SKM-1 (cell line): ENCODE data around the gene R3HDM2.
"Not testable (repeated sequence)": the region's sequence is repeated elsewhere in the genome, so short reads cannot be mapped to it uniquely, and the experiment has no call there.

Source experiments
- DNase-seq: peaks from one replicate; lab custom pipeline; 2025; ENCODE audit not compliant: unreplicated experiment; lab: John Stamatoyannopoulos, UW

R3HDM2 gene

DNA sequence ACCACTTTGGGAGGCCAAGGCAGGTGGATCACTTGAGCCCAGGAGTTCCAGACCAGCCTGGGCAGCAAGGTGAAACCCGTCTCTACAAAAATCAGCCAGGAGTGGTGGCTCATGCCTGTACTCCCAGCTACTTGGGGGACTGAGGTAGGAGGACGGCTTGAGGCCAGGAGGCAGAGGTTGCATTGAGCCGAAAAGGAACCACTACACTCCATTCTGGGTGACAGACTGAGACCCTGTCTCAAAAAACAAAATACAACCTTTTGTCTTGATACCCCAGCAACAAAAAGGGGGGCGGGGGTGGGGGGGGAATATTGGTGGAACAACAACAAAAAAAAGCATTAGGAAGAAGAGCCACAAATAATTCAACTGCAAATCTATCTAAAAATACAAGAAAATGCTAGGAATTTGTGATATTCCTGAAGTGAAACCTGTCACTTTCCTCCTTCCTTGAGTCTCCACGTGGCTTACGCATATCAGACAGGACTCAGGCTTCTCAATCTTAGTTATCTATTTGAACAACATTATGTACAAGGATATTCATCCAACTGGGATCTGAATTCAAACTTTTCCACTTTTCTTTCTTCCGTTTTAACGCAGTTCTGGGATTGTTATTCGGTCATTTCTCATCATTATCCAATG lies 1.3 kb downstream of the R3HDM2 start:
- DNase-seq: no peak

- no peak for DNase-seq
These were observed 1.9 kb downstream of the R3HDM2 start for GRCh38 chr12:57428965-57429364.

- DNase-seq: not testable (repeated sequence)
These were observed 3.9 kb downstream of the R3HDM2 start for GRCh38 chr12:57426948-57427347.

DNA sequence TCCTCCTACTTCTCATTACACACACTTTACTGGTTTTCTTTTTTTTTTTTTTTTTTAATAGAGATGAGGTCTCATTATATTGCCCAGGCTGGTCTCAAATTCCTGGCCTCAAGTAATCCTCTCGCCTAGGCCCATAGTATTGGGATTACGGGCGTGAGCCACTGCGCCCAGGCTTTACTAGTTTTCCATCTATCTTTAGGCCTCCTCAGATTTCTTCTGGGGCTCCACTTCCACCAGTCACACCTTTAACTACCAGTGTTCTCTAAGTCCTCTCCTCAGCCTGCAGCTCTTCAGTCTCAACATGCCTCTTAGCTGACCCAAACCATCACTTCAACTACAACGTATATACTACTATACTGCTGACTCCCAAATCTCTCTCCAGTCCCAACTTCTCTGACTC lies 10.4 kb downstream of the R3HDM2 start:
- DNase-seq: no peak

DNA sequence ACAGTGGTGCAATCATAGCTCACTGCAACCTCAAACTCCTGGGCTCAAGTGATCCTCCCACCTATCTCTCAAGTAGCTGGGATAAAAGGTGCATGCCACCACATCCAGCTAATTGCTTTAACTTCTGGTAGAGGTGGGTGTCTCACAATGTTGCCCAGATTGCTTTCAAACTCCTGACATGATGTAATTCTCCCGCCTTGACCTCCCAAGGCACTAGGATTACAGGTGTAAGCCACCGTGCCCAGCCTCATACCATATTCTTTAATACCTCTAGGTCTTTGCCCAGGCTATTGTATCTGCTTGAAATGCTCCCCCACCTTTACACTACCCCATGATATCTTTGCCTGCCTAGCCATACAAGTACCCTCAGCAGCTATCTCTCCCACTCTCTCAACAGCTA lies 11.3 kb downstream of the R3HDM2 start:
- no peak for DNase-seq

DNA sequence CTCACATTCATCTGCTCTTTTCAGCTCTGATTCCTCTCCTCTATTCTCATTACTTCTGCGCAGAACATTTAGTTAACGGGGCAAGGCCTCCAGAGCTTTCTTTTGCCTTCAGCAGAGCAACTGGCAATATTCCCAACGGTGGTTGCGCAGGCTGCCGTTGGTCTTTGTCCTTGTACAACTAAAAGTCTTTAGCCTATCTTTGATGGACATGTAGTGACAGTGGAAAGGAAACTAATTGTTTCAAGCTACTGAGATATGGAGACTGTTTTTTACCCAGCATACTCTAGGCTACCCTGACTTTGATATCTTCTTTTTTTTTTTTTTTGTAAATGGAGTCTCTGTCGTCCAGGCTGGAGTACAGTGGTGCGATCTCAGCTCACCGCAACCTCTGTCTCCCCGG lies 12.6 kb downstream of the R3HDM2 start:
- no peak for DNase-seq

GRCh38 chr12:57416039-57416996 lies 14.5 kb downstream of the R3HDM2 start:
- DNase-seq: no peak

- no peak for DNase-seq
These were observed 15.8 kb downstream of the R3HDM2 start for GRCh38 chr12:57415088-57415487.

DNA sequence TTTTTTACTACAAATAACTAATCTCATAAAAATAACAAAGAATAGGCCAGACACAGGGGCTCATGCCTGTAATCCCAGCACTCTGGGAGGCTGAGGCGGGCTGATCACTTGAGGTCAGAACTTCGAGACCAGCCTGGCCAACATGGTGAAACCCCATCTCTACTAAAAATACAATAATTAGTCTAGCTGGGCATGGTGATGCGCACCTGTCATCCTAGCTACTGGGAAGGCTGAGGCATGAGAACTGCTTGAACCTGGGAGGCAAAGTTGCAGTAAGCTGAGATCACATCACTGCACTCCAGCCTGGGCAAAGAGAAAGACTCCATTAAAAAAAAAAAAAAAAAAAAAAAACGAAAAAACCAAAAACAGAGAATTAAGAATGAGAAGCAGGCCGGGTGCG lies 16.7 kb downstream of the R3HDM2 start:
- DNase-seq: not testable (repeated sequence)

DNA sequence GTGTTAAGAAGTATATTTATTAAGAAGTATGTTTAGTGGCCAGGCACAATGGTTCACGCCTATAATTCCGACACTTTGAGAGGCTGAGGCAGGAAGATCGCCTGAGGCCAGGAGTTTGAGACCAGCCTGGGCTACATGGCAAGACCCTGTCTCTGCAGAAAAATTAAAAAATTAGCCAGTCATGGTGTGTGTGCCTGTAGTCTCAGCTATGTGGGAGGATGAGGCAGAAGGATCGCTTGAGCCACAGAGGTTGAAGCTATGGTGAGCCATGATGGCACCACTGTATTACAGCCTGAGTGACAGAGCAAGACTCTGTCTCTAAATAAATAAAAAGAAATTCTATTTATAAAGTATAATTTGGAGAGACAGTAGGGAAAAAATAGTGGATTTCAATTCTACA lies 20.3 kb downstream of the R3HDM2 start:
- no peak for DNase-seq

GRCh38 chr12:57404966-57405640 lies 25.7 kb downstream of the R3HDM2 start:
- DNase-seq: no peak

- not testable (repeated sequence) for DNase-seq
These were observed 28.7 kb downstream of the R3HDM2 start for GRCh38 chr12:57402156-57402555.

DNA sequence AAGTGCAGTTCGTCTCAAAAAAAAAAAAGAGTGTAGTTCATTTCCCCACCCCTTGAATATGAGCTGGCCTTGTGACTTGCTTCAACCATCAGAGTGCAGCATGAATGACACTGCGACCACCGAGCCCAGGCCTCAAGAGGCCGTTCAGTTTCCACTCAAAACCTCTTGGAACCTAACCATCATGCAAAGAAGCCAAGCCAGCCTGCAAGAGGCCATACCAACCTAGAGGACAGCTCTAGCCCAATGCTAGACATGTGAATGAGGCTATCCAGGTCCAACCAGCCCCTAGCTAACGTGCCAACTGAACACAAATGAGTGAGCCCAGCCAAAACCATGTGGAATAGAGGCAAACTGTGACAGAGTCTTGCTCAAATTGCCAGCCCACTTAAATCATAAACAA lies 29.7 kb downstream of the R3HDM2 start:
- DNase-seq: no peak

DNA sequence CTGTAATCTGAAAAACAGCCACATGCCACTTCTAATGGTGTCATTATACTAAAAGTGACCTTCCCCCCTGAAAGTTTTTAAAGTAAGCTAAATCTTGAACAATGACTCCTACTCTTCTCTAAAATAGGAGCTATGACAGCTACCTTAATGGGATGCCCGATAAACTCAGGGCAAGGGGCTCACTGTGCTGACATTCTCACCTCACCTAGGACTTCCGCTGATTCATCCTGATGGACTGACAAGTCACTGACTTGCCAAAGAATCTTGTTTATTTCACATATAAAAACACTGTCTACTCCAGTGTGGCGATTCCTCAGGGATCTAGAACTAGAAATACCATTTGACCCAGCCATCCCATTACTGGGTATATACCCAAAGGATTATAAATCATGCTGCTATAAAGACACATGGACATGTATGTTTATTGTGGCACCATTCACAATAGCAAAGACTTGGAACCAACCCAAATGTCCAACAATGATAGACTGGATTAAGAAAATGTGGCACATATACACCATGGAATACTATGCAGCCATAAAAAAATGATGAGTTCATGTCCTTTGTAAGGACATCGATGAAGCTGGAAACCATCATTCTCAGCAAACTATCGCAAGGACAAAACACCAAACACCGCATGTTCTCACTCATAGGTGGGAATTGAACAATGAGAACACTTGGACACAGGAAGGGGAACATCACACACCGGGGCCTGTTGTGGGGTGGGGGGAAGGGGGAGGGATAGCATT lies 31.0 kb downstream of the R3HDM2 start:
- not testable (repeated sequence) for DNase-seq

GRCh38 chr12:57397441-57397840 lies 33.4 kb downstream of the R3HDM2 start:
- no peak for DNase-seq

- DNase-seq: no peak
These were observed 35.7 kb downstream of the R3HDM2 start for GRCh38 chr12:57395121-57395520.

DNA sequence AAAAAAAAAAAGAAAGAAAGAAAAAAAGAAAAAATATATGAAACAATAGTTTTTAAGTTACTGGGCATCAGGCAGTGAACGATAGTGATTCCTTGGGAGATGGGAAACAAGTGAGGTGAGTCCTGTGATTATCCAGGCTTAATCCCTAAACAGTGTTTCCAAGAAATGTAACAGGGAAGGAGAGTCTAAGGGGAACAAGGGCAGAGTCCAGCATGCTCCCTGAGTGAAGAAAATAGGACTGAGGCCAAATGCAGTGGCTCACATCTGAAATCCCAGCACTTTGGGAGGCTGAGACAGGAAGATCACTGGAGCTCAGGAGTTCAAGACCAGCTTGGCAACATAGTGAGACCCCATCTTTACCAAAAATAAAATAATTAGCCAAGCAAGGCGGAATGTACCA lies 40.7 kb downstream of the R3HDM2 start:
- no peak for DNase-seq

DNA sequence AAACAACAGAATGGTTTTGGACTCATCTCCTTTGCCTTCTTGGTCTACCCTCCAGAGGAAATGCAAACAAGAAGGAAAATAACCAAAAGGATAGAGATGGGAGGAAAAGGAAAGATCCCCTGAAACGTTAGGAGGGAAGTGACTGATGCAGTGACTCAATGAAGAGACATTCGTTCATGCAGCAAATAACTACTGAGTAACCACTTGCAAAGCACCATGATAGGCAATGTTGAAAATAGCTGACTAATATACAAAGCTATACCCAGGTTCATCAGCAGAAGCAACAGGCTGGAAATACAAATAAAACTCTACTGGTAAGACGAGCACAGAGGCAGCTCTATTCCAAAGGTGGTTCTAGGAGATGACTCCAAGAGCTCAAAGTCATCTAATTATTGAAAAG lies 41.8 kb downstream of the R3HDM2 start:
- no peak for DNase-seq

DNA sequence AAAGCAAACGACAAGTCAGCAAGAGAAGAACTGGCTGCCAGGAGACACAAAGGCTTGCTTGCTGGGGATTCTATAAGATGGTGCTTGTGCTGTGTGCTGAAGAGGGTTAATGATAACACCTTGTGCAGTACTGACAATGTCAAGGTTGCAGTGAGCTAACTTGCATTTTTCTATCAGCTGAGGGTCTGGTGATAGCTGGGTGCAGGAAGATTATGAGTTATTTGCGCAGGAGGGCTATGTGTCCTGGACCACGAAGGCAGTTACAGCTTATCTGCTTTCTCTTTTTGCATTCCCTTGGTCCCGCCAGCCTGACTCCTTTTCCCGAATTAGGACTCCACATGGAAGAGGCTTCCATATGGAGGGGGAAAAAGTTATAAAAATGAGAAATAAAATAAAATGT lies 42.4 kb downstream of the R3HDM2 start:
- DNase-seq: no peak

DNA sequence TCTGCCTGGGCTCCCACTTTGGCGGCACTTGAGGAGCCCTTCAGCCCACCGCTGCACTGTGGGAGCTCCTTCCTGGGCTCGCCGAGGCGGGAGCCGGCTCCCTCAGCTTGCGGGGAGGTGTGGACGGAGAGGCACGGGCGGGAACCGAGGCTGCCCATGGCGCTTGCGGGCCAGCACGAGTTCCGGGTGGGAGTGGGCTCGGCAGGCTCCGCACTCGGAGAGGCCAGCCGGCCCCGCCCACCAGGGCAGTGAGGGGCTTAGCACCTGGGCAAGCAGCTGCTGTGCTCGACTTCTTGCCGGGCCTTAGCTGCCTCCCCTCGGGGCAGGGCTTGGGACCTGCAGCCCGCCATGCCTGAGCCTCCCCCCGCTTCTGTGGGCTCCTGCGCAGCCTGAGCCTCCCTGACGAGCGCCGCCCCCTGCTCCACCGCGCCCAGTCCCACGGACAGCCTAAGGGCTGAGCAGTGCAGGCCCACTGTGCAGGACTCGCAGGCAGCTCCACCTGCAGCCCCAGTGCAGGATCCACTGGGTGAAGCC lies 44.6 kb downstream of the R3HDM2 start:
- DNase-seq: no peak

DNA sequence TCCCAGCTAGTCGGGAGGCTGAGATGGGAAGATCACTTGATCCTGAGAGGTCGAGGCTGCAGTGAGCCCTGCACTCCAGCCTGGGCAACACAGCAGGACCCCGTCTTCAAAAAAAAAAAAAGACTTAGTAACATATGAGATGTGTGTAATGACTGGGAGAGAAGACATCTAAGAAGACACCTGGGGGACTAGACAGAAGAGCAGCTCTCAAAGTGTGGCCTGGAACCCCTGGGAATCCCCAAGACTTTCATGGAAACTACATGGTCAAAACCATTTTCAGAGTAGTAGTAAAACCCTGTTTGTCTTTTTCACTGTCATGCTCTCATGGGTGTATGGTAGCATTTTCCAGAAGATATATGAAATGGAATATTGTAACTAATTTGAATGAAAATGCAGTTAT lies 45.3 kb downstream of the R3HDM2 start:
- no peak for DNase-seq
